Jurkat, Clone E6-1 (cell line): Measurements from ENCODE around the gene SSBP4.

ENCODE experiments used
- DNase-seq: peaks from one replicate; pipeline ENCODE4 v3.0.0-alpha.2; 2011; ENCODE audit warnings: low read depth, low spot score
- H3K4me3 ChIP-seq: 2 replicates; pipeline ENCODE4 v1.5.1; 2011; ENCODE audit warnings: mild to moderate bottlenecking, low read length, control low read depth, moderate library complexity

The SSBP4 gene

DNA sequence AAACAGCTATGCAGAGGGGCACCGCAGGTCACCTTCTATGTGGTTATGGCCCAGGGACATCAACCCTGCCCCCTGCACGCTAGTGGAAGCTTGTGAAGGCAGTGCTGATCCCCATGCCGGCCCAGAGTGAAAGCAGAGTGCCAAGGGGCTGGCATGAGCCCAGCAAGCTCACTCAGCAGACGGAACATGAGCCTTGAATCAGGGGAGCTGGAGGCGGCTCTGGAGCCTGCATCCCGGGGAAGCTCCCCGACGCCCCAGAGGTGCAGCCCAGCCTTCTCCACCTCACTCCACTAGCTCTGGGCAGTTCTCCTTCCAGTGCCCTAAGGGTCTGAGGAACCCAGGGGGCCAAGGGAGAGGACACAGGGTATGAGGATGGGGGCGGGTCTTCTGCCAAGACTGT is 37.8 kb downstream of the SSBP4 start:
- no peak for DNase-seq
- H3K4me3 ChIP-seq, result no peak overlapping the region

DNA sequence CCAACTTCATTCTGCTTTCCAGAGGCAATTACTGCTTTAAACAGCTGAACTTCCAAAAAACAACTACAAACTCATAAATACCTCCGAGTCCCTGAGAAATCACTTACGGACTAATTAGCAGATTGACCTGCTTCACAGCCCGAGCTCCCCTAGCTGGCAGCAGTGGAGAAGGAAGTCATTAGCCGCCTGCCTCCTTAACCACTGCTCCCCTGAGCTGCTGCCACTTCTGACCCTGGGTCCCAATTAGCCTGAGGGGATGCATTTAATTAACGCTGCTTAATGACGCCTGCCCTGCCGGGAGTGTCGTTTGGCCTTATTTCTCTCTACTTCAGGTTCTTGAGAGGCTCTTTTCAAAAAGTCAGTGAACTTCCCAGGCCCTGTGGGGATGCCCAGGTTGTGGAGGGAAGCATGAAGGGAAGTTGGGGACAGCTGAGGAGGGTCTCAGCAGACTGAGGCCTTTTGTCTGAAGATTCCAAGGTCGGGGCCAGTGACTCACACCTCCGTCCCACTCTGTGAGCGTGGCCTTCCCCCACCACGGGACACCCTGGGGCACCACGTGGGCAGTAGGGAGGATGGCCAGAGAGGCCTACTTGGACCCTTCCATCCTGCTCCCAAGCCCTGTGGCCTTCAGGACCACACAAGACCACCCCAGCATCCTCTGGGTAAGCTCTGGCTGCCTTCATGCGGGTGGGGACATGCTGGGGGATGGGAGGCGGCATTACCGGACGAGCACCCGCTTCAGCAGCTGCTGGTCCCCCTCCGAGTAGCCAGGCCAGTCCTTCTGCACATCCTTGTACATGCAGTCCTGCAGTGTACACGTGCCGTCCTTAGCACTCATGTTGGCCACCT is 38.5 kb downstream of the SSBP4 start:
- no peak for DNase-seq
- H3K4me3 ChIP-seq, result no peak overlapping the region

- no peak for DNase-seq
- H3K4me3 ChIP-seq, result no peak overlapping the region
Measured at GRCh38 chr19:18460900-18461299, 41.7 kb downstream of the SSBP4 start.

DNA sequence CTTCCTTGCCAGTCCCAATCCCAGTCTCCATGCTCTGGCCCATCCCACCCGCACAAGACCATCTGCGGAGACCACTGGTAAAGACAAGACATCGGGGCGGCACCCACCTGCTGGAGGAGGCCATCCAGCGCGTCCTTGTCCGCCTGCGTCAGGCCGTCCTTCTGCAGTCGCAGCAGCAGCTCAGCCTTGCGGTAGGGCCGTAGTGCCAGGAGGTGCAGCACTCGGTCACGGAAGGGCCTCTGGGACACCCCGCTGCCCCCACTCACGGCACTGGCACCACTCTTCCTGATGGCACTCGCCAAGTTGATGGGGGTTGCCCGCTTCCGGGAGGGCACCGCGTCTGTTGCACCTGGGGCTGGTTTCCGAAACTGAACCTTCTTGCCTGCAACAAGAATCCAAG is 42.3 kb downstream of the SSBP4 start:
- DNase-seq, result no peak
- H3K4me3 ChIP-seq, result no peak overlapping the region

GRCh38 chr19:18464646-18465045 is 45.4 kb downstream of the SSBP4 start:
- H3K4me3 ChIP-seq, result no peak overlapping the region
- no peak for DNase-seq

GRCh38 chr19:18465214-18465963 is 46.2 kb downstream of the SSBP4 start:
- DNase-seq, result no peak
- H3K4me3 ChIP-seq, result no peak overlapping the region

- H3K4me3 ChIP-seq, result no peak overlapping the region
- no peak for DNase-seq
Measured at GRCh38 chr19:18465964-18466339, 46.8 kb downstream of the SSBP4 start.

GRCh38 chr19:18466354-18466753 is 47.2 kb downstream of the SSBP4 start:
- DNase-seq, result no peak
- H3K4me3 ChIP-seq, result no peak overlapping the region

DNA sequence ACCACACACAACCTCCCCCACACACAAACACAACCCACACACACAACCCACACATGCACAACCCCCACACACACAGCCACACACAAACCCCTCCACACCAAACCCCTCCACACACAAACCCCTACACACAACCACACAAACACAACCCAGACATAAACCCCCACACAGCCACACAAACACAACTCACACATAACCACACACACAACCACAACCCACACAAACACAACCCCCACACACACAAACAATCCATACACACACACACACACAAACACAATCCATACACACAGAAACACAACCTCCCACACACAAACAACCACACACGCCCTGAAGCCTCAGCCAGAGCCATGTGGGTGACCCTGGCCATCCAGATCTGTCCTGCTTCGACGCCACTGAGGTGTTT is 48.8 kb downstream of the SSBP4 start:
- H3K4me3 ChIP-seq, result no peak overlapping the region
- DNase-seq, result no peak

DNA sequence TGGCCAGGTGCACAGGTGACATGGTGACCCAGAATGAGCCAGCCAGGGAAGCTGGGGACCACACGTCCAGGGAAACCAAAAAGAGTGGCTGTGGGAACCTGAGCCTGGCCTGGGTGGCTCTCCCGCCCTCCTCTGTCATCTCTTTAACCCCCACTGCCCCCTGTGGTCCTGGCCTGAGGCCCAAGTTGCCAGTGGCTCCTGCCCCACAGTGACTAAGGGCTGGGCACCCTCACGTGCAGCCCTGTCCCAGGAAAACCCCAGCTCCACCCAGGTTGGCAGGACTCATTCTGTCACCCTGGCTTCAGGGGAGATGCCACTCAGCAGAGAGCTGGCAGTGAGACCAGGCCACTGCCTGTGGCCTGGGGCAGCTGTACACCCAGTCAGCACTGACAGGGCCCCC is 49.3 kb downstream of the SSBP4 start:
- H3K4me3 ChIP-seq, result no peak overlapping the region
- DNase-seq, result no peak

DNA sequence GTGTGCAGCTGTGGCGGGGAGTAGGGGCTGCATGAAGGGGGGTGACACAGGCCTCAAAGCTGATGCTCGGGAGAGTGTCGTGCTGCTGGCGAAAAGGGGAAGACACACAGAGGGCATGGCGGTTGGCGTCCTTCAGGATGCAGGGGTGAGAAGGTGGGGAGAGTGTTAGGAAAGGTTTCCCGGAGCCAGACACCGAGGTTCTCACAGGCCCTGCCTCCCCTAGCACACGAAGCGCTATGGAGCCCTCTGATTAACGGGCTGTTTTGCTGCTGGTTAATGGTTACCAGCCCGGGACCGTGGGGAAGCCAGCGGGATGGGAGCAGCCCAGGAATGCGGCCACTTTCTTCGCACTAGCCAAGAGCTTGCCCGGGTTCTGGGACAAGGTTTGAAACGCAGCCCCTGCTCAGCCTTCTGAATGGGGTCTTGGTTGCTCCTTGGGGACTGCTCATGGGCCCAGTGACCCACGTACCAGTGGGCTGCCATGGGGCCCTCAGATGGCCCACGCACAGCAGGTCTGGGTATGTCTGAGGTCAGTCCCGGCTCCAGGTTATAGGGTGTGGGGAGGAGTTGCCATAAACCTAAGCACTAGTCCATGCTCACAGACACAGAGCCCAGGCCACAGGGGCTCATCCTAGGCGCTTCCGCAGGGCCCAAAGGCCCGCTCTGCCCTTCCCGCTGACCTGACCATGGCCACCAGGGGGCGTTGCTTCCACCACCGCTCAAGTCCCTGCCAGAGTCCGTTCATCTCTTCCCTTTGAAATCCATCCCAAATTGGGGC is 50.1 kb downstream of the SSBP4 start:
- H3K4me3 ChIP-seq, result no peak overlapping the region
- peak; percentile 37 for DNase-seq

DNA sequence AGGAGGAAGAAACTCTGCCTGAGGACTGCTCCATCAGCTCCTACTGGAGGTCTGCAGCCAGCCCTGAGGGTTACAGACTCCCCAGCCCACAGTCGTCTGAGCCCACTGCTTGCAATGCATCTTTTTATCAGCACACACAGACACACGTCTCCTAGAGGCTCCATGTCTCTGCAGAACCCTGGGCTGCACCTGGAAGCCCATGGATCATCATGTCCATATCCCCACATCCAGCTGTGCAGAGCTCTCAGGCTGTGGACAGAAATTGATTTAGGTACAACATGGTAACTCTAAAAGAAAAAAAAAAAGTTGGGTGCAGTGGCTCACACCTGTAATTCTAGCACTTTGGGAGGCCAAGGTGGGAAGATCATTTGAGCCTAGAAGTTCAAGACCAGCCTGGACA is 51.6 kb downstream of the SSBP4 start:
- H3K4me3 ChIP-seq, result no peak overlapping the region
- DNase-seq, result no peak

DNA sequence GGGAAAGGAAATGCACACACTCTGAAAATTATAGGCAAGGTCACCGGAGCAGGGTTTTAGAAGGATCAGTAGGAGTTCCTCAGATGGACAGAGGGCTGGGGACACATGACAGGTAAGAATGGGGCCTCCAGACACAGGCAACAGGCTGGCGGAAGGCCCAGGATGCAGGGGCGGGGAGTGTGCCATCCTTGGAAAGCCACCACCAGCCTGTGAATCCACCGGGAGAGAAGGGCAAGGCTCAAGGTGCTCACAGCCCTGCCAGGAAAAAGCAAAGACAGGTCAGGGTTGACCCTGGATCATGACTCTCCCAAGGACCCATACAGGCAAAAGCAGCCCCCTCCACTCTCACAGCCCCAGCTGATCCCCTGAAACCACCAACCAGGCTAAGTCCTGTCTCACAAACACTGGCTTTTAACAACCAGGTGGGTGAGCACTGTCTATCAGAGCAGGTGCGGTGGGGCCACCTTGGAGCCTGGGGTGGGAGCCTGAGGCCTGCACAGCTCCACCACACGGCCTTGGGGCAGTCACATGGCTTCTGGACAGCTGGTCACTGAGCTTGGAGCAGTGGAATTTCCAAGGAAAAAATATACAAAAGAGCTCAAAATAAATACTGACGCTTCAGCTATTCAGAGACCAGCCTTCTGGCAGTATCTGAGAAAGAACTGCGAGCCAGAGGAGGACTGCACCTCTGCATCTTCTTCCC is 54.0 kb downstream of the SSBP4 start:
- no peak for DNase-seq
- no peak overlapping the region for H3K4me3 ChIP-seq

GRCh38 chr19:18473706-18474087 is 54.5 kb downstream of the SSBP4 start:
- no peak for DNase-seq
- no peak overlapping the region for H3K4me3 ChIP-seq

GRCh38 chr19:18474366-18474887 is 55.2 kb downstream of the SSBP4 start:
- H3K4me3 ChIP-seq, result no peak overlapping the region
- DNase-seq, result no peak

DNA sequence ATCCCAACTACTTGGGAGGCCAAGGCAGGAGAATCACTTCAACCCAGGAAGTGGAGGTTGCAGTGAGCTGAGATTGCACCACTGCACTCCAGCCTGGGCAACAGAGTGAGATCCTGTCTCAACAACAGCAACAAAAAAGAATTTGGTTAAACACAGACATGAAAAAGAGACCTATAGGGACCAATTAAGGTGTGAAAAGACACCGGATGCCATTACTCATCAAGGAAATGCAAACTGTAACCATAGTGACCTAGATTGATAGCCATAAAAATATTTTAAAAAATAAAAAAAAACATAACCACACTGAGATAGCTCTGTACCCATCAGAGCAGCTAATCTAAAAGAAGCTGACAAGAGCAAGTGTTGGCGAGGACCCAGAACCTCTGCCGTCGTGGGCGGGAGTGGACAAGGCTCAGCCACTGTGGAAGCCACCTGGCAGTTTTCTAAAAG is 55.8 kb downstream of the SSBP4 start:
- no peak overlapping the region for H3K4me3 ChIP-seq
- DNase-seq, result no peak

DNA sequence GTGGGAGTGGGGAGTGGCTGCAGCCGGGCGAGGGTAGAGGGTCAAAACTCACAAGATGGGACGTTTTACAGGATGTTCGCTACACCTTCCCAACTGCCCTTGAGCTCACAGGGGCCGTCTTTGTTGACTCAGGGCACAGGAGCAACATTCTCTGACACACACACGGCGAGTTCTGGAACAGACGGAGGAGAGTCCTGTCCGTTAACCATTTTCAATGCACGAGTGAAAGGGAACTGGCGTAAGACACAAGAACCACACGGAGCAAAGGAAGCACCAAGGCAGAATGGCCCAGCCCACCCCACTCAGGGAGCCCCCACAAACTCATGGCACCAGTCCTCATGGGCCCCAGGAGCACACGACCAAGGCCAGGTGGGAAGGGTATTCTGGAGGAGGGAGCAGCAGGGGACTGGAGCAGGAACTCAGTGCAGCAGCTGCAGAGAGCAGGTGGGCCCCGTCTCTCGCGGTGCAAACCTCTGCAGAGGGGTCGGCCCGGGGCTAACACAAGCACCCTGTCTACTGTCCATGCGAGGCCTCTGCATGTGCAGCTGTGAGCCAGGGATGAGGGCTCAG is 56.6 kb downstream of the SSBP4 start:
- DNase-seq, result no peak
- no peak overlapping the region for H3K4me3 ChIP-seq

- DNase-seq, result no peak
- no peak overlapping the region for H3K4me3 ChIP-seq
Measured at GRCh38 chr19:18476507-18477041, 57.4 kb downstream of the SSBP4 start.
